ENCODE data around the gene DUS4L.

GRCh38 chr7:107579885-107580715, 16.3 kb downstream of the DUS4L start, which contains the start of gene BCAP29:
- TF ChIP-seq CTCF (conservative IDR thresholded peaks at IDR 0.05; ENCODE audit: low read depth, low read length) (peak; percentile 33; the same call in 1 of the 2 replicates), EZH2 (IDR thresholded peaks at IDR 0.05; ENCODE audit: low read length, unreplicated experiment) (no peak)
